ENCODE measurements around the gene PDZD8. TPM values are rescaled to one million over a fixed set of nuclear protein-coding genes. Genes with fewer than 3 reads are reported as not detected.

Gene PDZD8
- total RNA-seq, 2 donors from 2014 or later: 53.3 to 60.1 TPM

- Mint-ChIP-seq H3K27me3 (ENCODE audit: insufficient read depth) (no peaks in the 10 kb centered on the region), H3K9me3 (no peaks in the 10 kb centered on the region), H3K36me3 (ENCODE audit: low read depth) (peaks cover 2% of the 10 kb centered on the region), H3K27ac (no peak overlapping the region), H3K4me3 (no peak overlapping the region), H3K4me1 (peaks cover 21% of the 10 kb centered on the region)
- no peak overlapping the region for H3K9ac ChIP-seq (ENCODE audit: extremely low read depth, low read length, poor library complexity, severe bottlenecking)
- no peaks in the 10 kb centered on the region for H3K27me3 ChIP-seq (ENCODE audit: control insufficient read depth, insufficient read depth, low read length, poor library complexity, severe bottlenecking)
- H3K27ac ChIP-seq (ENCODE audit: low read depth, low read length): no peak overlapping the region
- H3K4me1 ChIP-seq (ENCODE audit: control insufficient read depth, insufficient read depth, low read length): no peaks in the 10 kb centered on the region
- H3K9me3 ChIP-seq (ENCODE audit: control insufficient read depth, low read length): no peaks in the 10 kb centered on the region
- no peak for DNase-seq
- no peak for TF ChIP-seq CTCF (conservative IDR thresholded peaks at IDR 0.05)
- no peak overlapping the region for H3K4me3 ChIP-seq (ENCODE audit: low read length)
- no peaks in the 10 kb centered on the region for H3K36me3 ChIP-seq (ENCODE audit: control insufficient read depth, insufficient read depth, low read length)
Measured at GRCh38 chr10:117362313-117362712, 12.9 kb downstream of the PDZD8 start.

GRCh38 chr10:117360994-117361667 is 14.1 kb downstream of the PDZD8 start:
- no peak for DNase-seq
- 60 to 93% methylated on average over 1 to 3 of the region's 3 CpGs for WGBS, 2 experiments (ENCODE audit: insufficient coverage in 1 of 2, insufficient read length in 1 of 2)
- H3K36me3 ChIP-seq (ENCODE audit: control insufficient read depth, insufficient read depth, low read length): no peaks in the 10 kb centered on the region
- H3K4me1 ChIP-seq (ENCODE audit: control insufficient read depth, insufficient read depth, low read length): no peaks in the 10 kb centered on the region
- H3K9me3 Mint-ChIP-seq: no peaks in the 10 kb centered on the region
- H3K9me3 ChIP-seq (ENCODE audit: control insufficient read depth, low read length): no peaks in the 10 kb centered on the region
- TF ChIP-seq CTCF (conservative IDR thresholded peaks at IDR 0.05): no peak
- no peak overlapping the region for H3K27ac ChIP-seq (ENCODE audit: low read depth, low read length)
- H3K9ac ChIP-seq (ENCODE audit: extremely low read depth, low read length, poor library complexity, severe bottlenecking): no peak overlapping the region
- peaks cover 21% of the 10 kb centered on the region for H3K4me1 Mint-ChIP-seq
- no peak overlapping the region for H3K4me3 ChIP-seq (ENCODE audit: low read length)
- peaks cover 2% of the 10 kb centered on the region for H3K36me3 Mint-ChIP-seq (ENCODE audit: low read depth)
- no peaks in the 10 kb centered on the region for H3K27me3 Mint-ChIP-seq (ENCODE audit: insufficient read depth)
- peak overlapping the region; percentile 44 for H3K27ac Mint-ChIP-seq
- no peaks in the 10 kb centered on the region for H3K27me3 ChIP-seq (ENCODE audit: control insufficient read depth, insufficient read depth, low read length, poor library complexity, severe bottlenecking)
- H3K4me3 Mint-ChIP-seq: no peak overlapping the region

GRCh38 chr10:117360016-117360415 is 15.2 kb downstream of the PDZD8 start:
- no peak for DNase-seq
- Histone ChIP-seq H3K4me1 (ENCODE audit: control insufficient read depth, insufficient read depth, low read length) (no peaks in the 10 kb centered on the region), H3K27me3 (ENCODE audit: control insufficient read depth, insufficient read depth, low read length, poor library complexity, severe bottlenecking) (no peaks in the 10 kb centered on the region), H3K4me3 (ENCODE audit: low read length) (no peak overlapping the region), H3K27ac (ENCODE audit: low read depth, low read length) (no peak overlapping the region), H3K36me3 (ENCODE audit: control insufficient read depth, insufficient read depth, low read length) (no peaks in the 10 kb centered on the region), H3K9me3 (ENCODE audit: control insufficient read depth, low read length) (no peaks in the 10 kb centered on the region), H3K9ac (ENCODE audit: extremely low read depth, low read length, poor library complexity, severe bottlenecking) (no peak overlapping the region)
- 86 to 88% methylated on average over 1 of the region's 1 CpG for WGBS, 2 experiments (ENCODE audit: insufficient coverage in 1 of 2, insufficient read length in 1 of 2)
- Mint-ChIP-seq H3K9me3 (no peaks in the 10 kb centered on the region), H3K36me3 (ENCODE audit: low read depth) (peaks cover 2% of the 10 kb centered on the region), H3K4me1 (peaks cover 26% of the 10 kb centered on the region), H3K4me3 (no peak overlapping the region), H3K27me3 (ENCODE audit: insufficient read depth) (no peaks in the 10 kb centered on the region), H3K27ac (no peak overlapping the region)
- TF ChIP-seq CTCF (conservative IDR thresholded peaks at IDR 0.05): no peak

Measured in endodermal cell (in vitro differentiated cells).